GM23338 (cell line): ENCODE data around the gene PLET1. TPM values are rescaled to one million over a fixed set of nuclear protein-coding genes. Genes with fewer than 3 reads are reported as not detected.

Source experiments
- ATAC-seq: fragments of 200-7000 bp; cut with Tn5 transposase; 3 replicates; pipeline ENCODE4 v1.9.1; 2020
- DNase-seq: peaks from one replicate; pipeline ENCODE4 v3.0.0-alpha.2; 2015; ENCODE audit warnings: low spot score
- H2AFZ ChIP-seq: fragments of 200-600 bp; sonication (generic); 2 replicates; pipeline ENCODE4 v1.8.0; 2016; ENCODE audit warnings: antibody characterized with exemption, mild to moderate bottlenecking, moderate library complexity
- H3F3A ChIP-seq: fragments of 200-600 bp; sonication (generic); replicated peaks from 2 replicates; pipeline ENCODE4 v1.8.0; 2017; ENCODE audit warnings: antibody characterized with exemption, mixed run types, low read depth
- H3K27ac ChIP-seq: fragments of 200-600 bp; sonication (generic); 2 replicates; pipeline ENCODE4 v1.6.1; 2016; ENCODE audit warnings: low read depth
- H3K27me3 ChIP-seq: fragments of 200-600 bp; sonication (generic); 2 replicates; pipeline ENCODE4 v1.8.0; 2016; ENCODE audit warnings: mild to moderate bottlenecking, mixed run types, moderate library complexity; ENCODE audit not compliant: insufficient read depth
- H3K36me3 ChIP-seq: fragments of 200-600 bp; sonication (generic); 2 replicates; pipeline ENCODE4 v1.8.0; 2016; ENCODE audit warnings: mild to moderate bottlenecking; ENCODE audit not compliant: insufficient read depth
- H3K4me1 ChIP-seq: fragments of 200-600 bp; sonication (generic); 2 replicates; pipeline ENCODE4 v1.8.0; 2016; ENCODE audit warnings: mild to moderate bottlenecking, moderate library complexity; ENCODE audit not compliant: insufficient read depth
- H3K4me2 ChIP-seq: fragments of 200-600 bp; sonication (generic); 2 replicates; pipeline ENCODE4 v1.7.1; 2017; ENCODE audit warnings: mixed run types
- H3K4me3 ChIP-seq: fragments of 200-600 bp; sonication (generic); 2 replicates; pipeline ENCODE4 v1.6.1; 2016; ENCODE audit warnings: mixed run types
- H3K79me2 ChIP-seq: fragments of 200-600 bp; sonication (generic); replicated peaks from 2 replicates; pipeline ENCODE4 v1.8.0; 2017; ENCODE audit warnings: mild to moderate bottlenecking; ENCODE audit not compliant: insufficient read depth
- H3K9me2 ChIP-seq: fragments of 200-600 bp; sonication (generic); 2 replicates; pipeline ENCODE4 v1.8.0; 2017; ENCODE audit not compliant: insufficient read depth
- H4K20me1 ChIP-seq: fragments of 200-600 bp; sonication (generic); replicated peaks from 2 replicates; pipeline ENCODE4 v1.8.0; 2017; ENCODE audit warnings: mild to moderate bottlenecking; ENCODE audit not compliant: insufficient read depth
- H3K27ac Mint-ChIP-seq: 2 replicates; pipeline ENCODE4 v1.8.0; 2020; ENCODE audit warnings: inconsistent platforms, mild to moderate bottlenecking, moderate library complexity, mixed read lengths
- H3K27me3 Mint-ChIP-seq: 3 replicates; pipeline ENCODE4 v1.8.0; 2022; ENCODE audit warnings: low read depth, mild to moderate bottlenecking, moderate library complexity, mixed read lengths, inconsistent platforms; ENCODE audit not compliant: insufficient read depth, poor library complexity
- H3K36me3 Mint-ChIP-seq: 3 replicates; pipeline ENCODE4 v1.8.0; 2021; ENCODE audit warnings: low read depth, mild to moderate bottlenecking, inconsistent platforms, moderate library complexity, mixed read lengths
- H3K4me1 Mint-ChIP-seq: 3 replicates; pipeline ENCODE4 v1.8.0; 2020; ENCODE audit warnings: mild to moderate bottlenecking, inconsistent platforms, mixed read lengths
- H3K4me3 Mint-ChIP-seq: 3 replicates; pipeline ENCODE4 v1.8.0; 2021; ENCODE audit warnings: moderate library complexity, mild to moderate bottlenecking, inconsistent platforms, mixed read lengths
- H3K9me3 Mint-ChIP-seq: 3 replicates; pipeline ENCODE4 v1.8.0; 2020; ENCODE audit warnings: moderate library complexity, mild to moderate bottlenecking, inconsistent platforms, mixed read lengths
- CREB1 ChIP-seq: fragments of 250-450 bp; sonication (Bioruptor Pico); IDR thresholded peaks from 2 replicates; pipeline ENCODE4 v1.5.0; 2020; ENCODE audit warnings: low read depth, mild to moderate bottlenecking, moderate library complexity
- CTCF ChIP-seq, 2 experiments: fragments of 200-600 bp in 1 of 2; sonication (generic) in 1 of 2; conservative IDR thresholded peaks; 2 replicates each; pipeline versions ENCODE4 v1.5.1 to v1.6.1; 2016 to 2017; ENCODE audit warnings: antibody characterized with exemption in 2 of 2, low read depth in 2 of 2, mild to moderate bottlenecking in 2 of 2, moderate library complexity in 1 of 2
- EZH2 ChIP-seq: fragments of 200-600 bp; sonication (generic); IDR thresholded peaks from one replicate; pipeline ENCODE4 v1.8.0; 2017; ENCODE audit warnings: antibody characterized with exemption, mild to moderate bottlenecking, low read depth; ENCODE audit not compliant: unreplicated experiment
- EZH2phosphoT487 ChIP-seq: fragments of 200-600 bp; sonication (generic); IDR thresholded peaks from one replicate; pipeline ENCODE4 v1.8.1; 2018; ENCODE audit warnings: antibody characterized with exemption; ENCODE audit not compliant: unreplicated experiment
- JUNB ChIP-seq: IDR thresholded peaks from one replicate; pipeline ENCODE4 v1.6.1; 2016; ENCODE audit warnings: antibody characterized with exemption; ENCODE audit not compliant: unreplicated experiment
- NANOG ChIP-seq: IDR thresholded peaks from 2 replicates; pipeline ENCODE4 v1.6.1; 2016; ENCODE audit warnings: antibody characterized with exemption, borderline replicate concordance
- POLR2AphosphoS5 ChIP-seq: IDR thresholded peaks from 2 replicates; pipeline ENCODE4 v1.6.1; 2016; ENCODE audit warnings: antibody characterized with exemption, low read depth
- REST ChIP-seq: IDR thresholded peaks from one replicate; pipeline ENCODE4 v1.6.1; 2018; ENCODE audit warnings: antibody characterized with exemption; ENCODE audit not compliant: unreplicated experiment
- STAT1 ChIP-seq: IDR thresholded peaks from one replicate; pipeline ENCODE4 v1.6.1; 2016; ENCODE audit warnings: antibody characterized with exemption; ENCODE audit not compliant: unreplicated experiment
- ZNF114 ChIP-seq: fragments of 250-450 bp; sonication (Bioruptor Pico); IDR thresholded peaks from 2 replicates; pipeline ENCODE4 v1.5.0; 2020; ENCODE audit warnings: mild to moderate bottlenecking, moderate library complexity
- ZNF331 ChIP-seq: fragments of 250-450 bp; sonication (Bioruptor Pico); IDR thresholded peaks from 2 replicates; pipeline ENCODE4 v1.5.0; 2020; ENCODE audit warnings: low read depth, mild to moderate bottlenecking, moderate library complexity
- ZNF462 ChIP-seq: fragments of 250-450 bp; sonication (Bioruptor Pico); IDR thresholded peaks from 2 replicates; pipeline ENCODE4 v1.5.0; 2020; ENCODE audit warnings: mild to moderate bottlenecking, moderate library complexity
- polyA plus RNA-seq: library from polyadenylated mRNA; unstranded; fragments of >200 nt; fragmentation: Nextera tagmentation; extraction: Ambion mirVana; gene quantifications from 2 replicates; pipeline ENCODE4 v1.2.1, GENCODE V29; 2016
- total RNA-seq: library from RNA; depleted of rRNA; stranded (reverse); fragments of >200 nt; shearing (Covaris generic); gene quantifications from 2 replicates; pipeline ENCODE4 v1.2.3, GENCODE V29; 2014

Gene PLET1
- total and polyA plus RNA-seq, 2 experiments from 2014 or later: not detected

GRCh38 chr11:112297248-112297866, 36.7 kb upstream of the PLET1 start:
- no peak for TF ChIP-seq CTCF (conservative IDR thresholded peaks at IDR 0.05; ENCODE audit: low read depth in 2 of 2)
- no peak for TF ChIP-seq POLR2AphosphoS5
- TF ChIP-seq ZNF114 (CRISPR knock-in tag): no peak
- no peak for TF ChIP-seq STAT1
- no peak for TF ChIP-seq EZH2
- TF ChIP-seq ZNF462 (CRISPR knock-in tag): no peak
- no peak for TF ChIP-seq NANOG
- no peak for TF ChIP-seq ZNF331
- TF ChIP-seq CREB1 (CRISPR knock-in tag): no peak
- TF ChIP-seq EZH2phosphoT487: no peak
- TF ChIP-seq REST: no peak
- no peak for TF ChIP-seq JUNB
- Histone ChIP-seq H3K4me3 (no peak overlapping the region), H4K20me1 (no peaks in the 10 kb centered on the region), H3K4me1 (peaks cover 11% of the 10 kb centered on the region), H2AFZ (no peak overlapping the region), H3K27ac (no peak overlapping the region), H3K27me3 (no peaks in the 10 kb centered on the region), H3K79me2 (no peaks in the 10 kb centered on the region), H3K4me2 (no peak overlapping the region), H3K9me2 (no peaks in the 10 kb centered on the region), H3K36me3 (no peaks in the 10 kb centered on the region), H3F3A (no peaks in the 10 kb centered on the region)
- DNase-seq (no peak), ATAC-seq (no peak)
- Mint-ChIP-seq H3K36me3 (no peaks in the 10 kb centered on the region), H3K4me1 (peaks cover 17% of the 10 kb centered on the region), H3K27ac (no peak overlapping the region), H3K9me3 (no peaks in the 10 kb centered on the region), H3K4me3 (no peak overlapping the region), H3K27me3 (peaks cover 2% of the 10 kb centered on the region)
